WTC11 (cell line): ENCODE results near the gene BDKRB2. TPM values are rescaled to one million over a fixed set of nuclear protein-coding genes. Genes with fewer than 3 reads are reported as not detected.

Experiments used
- ATAC-seq: fragments of 200-7000 bp; cut with Tn5 transposase; 2 replicates; pipeline ENCODE4 v1.10.0; 2021; ENCODE audit warnings: mild to moderate bottlenecking, moderate library complexity
- CTCF ChIA-PET: fragments of 300-600 bp; sonication (Branson Sonifier 250); formaldehyde crosslinking; loops from one replicate; lab custom pipeline; 2021; ENCODE audit warnings: antibody characterized with exemption; lab: Charles Lee
- POLR2A ChIA-PET: fragments of 350-600 bp; sonication (Branson Sonifier 250); formaldehyde crosslinking; loops from one replicate; lab custom pipeline; 2021; ENCODE audit warnings: antibody characterized with exemption; lab: Charles Lee
- DNase-seq: peaks from one replicate; pipeline ENCODE4 v3.0.0; 2021; ENCODE audit warnings: low spot score
- H3K27ac Mint-ChIP-seq: 2 replicates; pipeline ENCODE4 v1.8.0; 2021; ENCODE audit warnings: mixed read lengths
- H3K27me3 Mint-ChIP-seq: 2 replicates; pipeline ENCODE4 v1.8.0; 2021; ENCODE audit warnings: low read depth, mild to moderate bottlenecking, moderate library complexity, mixed read lengths
- H3K36me3 Mint-ChIP-seq: 2 replicates; pipeline ENCODE4 v1.8.0; 2021; ENCODE audit warnings: mixed read lengths
- H3K4me1 Mint-ChIP-seq: 2 replicates; pipeline ENCODE4 v1.8.0; 2022; ENCODE audit warnings: mixed read lengths
- H3K4me3 Mint-ChIP-seq: 2 replicates; pipeline ENCODE4 v1.8.0; 2021; ENCODE audit warnings: mild to moderate bottlenecking, moderate library complexity, mixed read lengths
- H3K9me3 Mint-ChIP-seq: 2 replicates; pipeline ENCODE4 v1.8.0; 2021; ENCODE audit warnings: mixed read lengths
- AR ChIP-seq: fragments of 250-450 bp; sonication (Bioruptor Pico); IDR thresholded peaks from 2 replicates; pipeline ENCODE4 v1.9.0; 2021; ENCODE audit warnings: mild to moderate bottlenecking
- ATF3 ChIP-seq: sonication (generic); formaldehyde crosslinking; conservative IDR thresholded peaks from 2 replicates; pipeline ENCODE4 v1.8.1; 2022; ENCODE audit warnings: mild to moderate bottlenecking, missing genetic modification reagents
- CREB1 ChIP-seq: sonication (generic); formaldehyde crosslinking; IDR thresholded peaks from 2 replicates; pipeline ENCODE4 v1.8.0; 2023; ENCODE audit warnings: mild to moderate bottlenecking, missing genetic modification reagents
- CREM ChIP-seq: sonication (generic); formaldehyde crosslinking; IDR thresholded peaks from 2 replicates; pipeline ENCODE4 v1.8.1; 2022; ENCODE audit warnings: mild to moderate bottlenecking, missing genetic modification reagents, moderate library complexity
- ELF4 ChIP-seq: sonication (generic); formaldehyde crosslinking; IDR thresholded peaks from 2 replicates; pipeline ENCODE4 v1.8.1; 2022; ENCODE audit warnings: low read depth, mild to moderate bottlenecking, moderate library complexity, missing genetic modification reagents
- EMX1 ChIP-seq: fragments of 250-450 bp; sonication (Bioruptor Pico); IDR thresholded peaks from 2 replicates; pipeline ENCODE4 v1.8.0; 2021; ENCODE audit warnings: mild to moderate bottlenecking
- ESRRA ChIP-seq: sonication (generic); formaldehyde crosslinking; IDR thresholded peaks from 2 replicates; pipeline ENCODE4 v1.8.1; 2022; ENCODE audit warnings: mild to moderate bottlenecking, missing genetic modification reagents, borderline replicate concordance
- IRF2 ChIP-seq: sonication (generic); formaldehyde crosslinking; IDR thresholded peaks from 2 replicates; pipeline ENCODE4 v1.8.0; 2022; ENCODE audit warnings: low read depth, missing genetic modification reagents, borderline replicate concordance
- NFE2L1 ChIP-seq: sonication (generic); formaldehyde crosslinking; IDR thresholded peaks from 2 replicates; pipeline ENCODE4 v1.8.1; 2023; ENCODE audit warnings: missing genetic modification reagents
- NR2C2 ChIP-seq: sonication (generic); formaldehyde crosslinking; IDR thresholded peaks from 2 replicates; pipeline ENCODE4 v1.8.0; 2022; ENCODE audit warnings: mild to moderate bottlenecking, missing genetic modification reagents
- PRRX2 ChIP-seq: fragments of 250-450 bp; sonication (Bioruptor Pico); IDR thresholded peaks from 2 replicates; pipeline ENCODE4 v1.8.0; 2021; ENCODE audit warnings: mild to moderate bottlenecking
- SMAD3 ChIP-seq: sonication (generic); formaldehyde crosslinking; IDR thresholded peaks from 2 replicates; pipeline ENCODE4 v1.8.0; 2022; ENCODE audit warnings: missing genetic modification reagents, mild to moderate bottlenecking, borderline replicate concordance
- SMAD4 ChIP-seq: sonication (generic); formaldehyde crosslinking; IDR thresholded peaks from 2 replicates; pipeline ENCODE4 v1.8.0; 2022; ENCODE audit warnings: mild to moderate bottlenecking, missing genetic modification reagents
- TCF7 ChIP-seq: sonication (generic); formaldehyde crosslinking; IDR thresholded peaks from 2 replicates; pipeline ENCODE4 v1.8.0; 2022; ENCODE audit warnings: mild to moderate bottlenecking, low read depth, missing genetic modification reagents, moderate library complexity
- TEAD4 ChIP-seq: sonication (generic); formaldehyde crosslinking; IDR thresholded peaks from 2 replicates; pipeline ENCODE4 v1.8.0; 2022; ENCODE audit warnings: mild to moderate bottlenecking, missing genetic modification reagents
- ZBTB21 ChIP-seq: sonication (generic); formaldehyde crosslinking; IDR thresholded peaks from 2 replicates; pipeline ENCODE4 v1.8.1; 2023; ENCODE audit warnings: mild to moderate bottlenecking, missing genetic modification reagents, borderline replicate concordance
- ZMAT4 ChIP-seq: fragments of 250-450 bp; sonication (Bioruptor Pico); IDR thresholded peaks from 2 replicates; pipeline ENCODE4 v1.9.0; 2021; ENCODE audit warnings: mild to moderate bottlenecking
- ZNF138 ChIP-seq: sonication (generic); formaldehyde crosslinking; conservative IDR thresholded peaks from 2 replicates; pipeline ENCODE4 v1.8.1; 2022; ENCODE audit warnings: mild to moderate bottlenecking, moderate library complexity, missing genetic modification reagents
- ZNF232 ChIP-seq: sonication (generic); formaldehyde crosslinking; IDR thresholded peaks from 2 replicates; pipeline ENCODE4 v1.8.0; 2022; ENCODE audit warnings: mild to moderate bottlenecking, missing genetic modification reagents
- ZNF317 ChIP-seq: sonication (generic); formaldehyde crosslinking; IDR thresholded peaks from 2 replicates; pipeline ENCODE4 v1.8.1; 2023; ENCODE audit warnings: low read depth, mild to moderate bottlenecking, moderate library complexity, missing genetic modification reagents, borderline replicate concordance
- ZNF512 ChIP-seq: sonication (generic); formaldehyde crosslinking; IDR thresholded peaks from 2 replicates; pipeline ENCODE4 v1.8.1; 2022; ENCODE audit warnings: missing genetic modification reagents, borderline replicate concordance
- total RNA-seq: library from RNA; stranded (reverse); gene quantifications from 3 replicates; pipeline ENCODE4 v1.2.3, GENCODE V29; 2021
- TF ChIP-seq, protein P1 (sequence below): sonication (generic); formaldehyde crosslinking; IDR thresholded peaks from 2 replicates; pipeline ENCODE4 v1.8.1; 2023; ENCODE audit warnings: mild to moderate bottlenecking, missing genetic modification reagents
- TF ChIP-seq, protein P2 (sequence below): sonication (generic); formaldehyde crosslinking; conservative IDR thresholded peaks from 2 replicates; pipeline ENCODE4 v1.8.1; 2023; ENCODE audit warnings: mild to moderate bottlenecking, low read depth, missing genetic modification reagents, moderate library complexity
- TF ChIP-seq, protein P3 (sequence below): sonication (generic); formaldehyde crosslinking; IDR thresholded peaks from 2 replicates; pipeline ENCODE4 v1.8.1; 2023; ENCODE audit warnings: mild to moderate bottlenecking, missing genetic modification reagents, moderate library complexity
- TF ChIP-seq, protein P4 (sequence below): sonication (generic); formaldehyde crosslinking; IDR thresholded peaks from 2 replicates; pipeline ENCODE4 v1.8.1; 2022; ENCODE audit warnings: low read depth, mild to moderate bottlenecking, moderate library complexity, missing genetic modification reagents, borderline replicate concordance

Gene BDKRB2
- total RNA-seq, 1 experiment from 2014 or later: 0.17 TPM

DNA sequence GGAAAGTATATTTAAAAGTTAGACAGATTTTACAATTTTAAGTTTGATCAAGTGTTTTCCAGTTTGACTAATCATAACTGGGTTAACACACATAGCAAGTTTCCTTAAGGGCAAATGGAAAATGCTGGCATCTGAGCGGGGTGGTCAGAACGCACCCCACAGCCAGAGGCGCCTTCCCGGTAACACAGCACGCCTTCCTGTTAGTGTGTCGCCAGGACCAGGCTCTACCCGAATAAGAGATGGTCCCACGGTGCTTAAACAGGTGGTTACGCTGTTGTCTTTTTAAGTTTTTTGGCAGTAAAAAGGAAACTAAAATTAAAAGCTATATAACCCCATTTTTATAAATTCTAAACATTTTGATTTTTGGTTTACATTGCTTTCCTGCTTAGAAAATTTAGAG lies 79.4 kb downstream of the BDKRB2 start:
- POLR2A ChIA-PET: no interaction called here
- ATAC-seq: no peak
- no peak overlapping the region for H3K4me3 Mint-ChIP-seq
- H3K36me3 Mint-ChIP-seq: peaks cover 2% of the 10 kb centered on the region; the same call in 1 of the 2 replicates
- no peak overlapping the region for H3K27ac Mint-ChIP-seq
- no peaks in the 10 kb centered on the region for H3K27me3 Mint-ChIP-seq
- CTCF ChIA-PET: interaction anchor here (1.2 kb wide), 1 partner anchor 186 kb away, joined by 3 read pairs; no protein-coding TSS in a partner anchor
- TF ChIP-seq NFE2L1 (CRISPR knock-in tag): no peak
- no peak for TF ChIP-seq ESRRA (CRISPR knock-in tag)
- TF ChIP-seq ZNF232: no peak
- TF ChIP-seq, protein P1, sequence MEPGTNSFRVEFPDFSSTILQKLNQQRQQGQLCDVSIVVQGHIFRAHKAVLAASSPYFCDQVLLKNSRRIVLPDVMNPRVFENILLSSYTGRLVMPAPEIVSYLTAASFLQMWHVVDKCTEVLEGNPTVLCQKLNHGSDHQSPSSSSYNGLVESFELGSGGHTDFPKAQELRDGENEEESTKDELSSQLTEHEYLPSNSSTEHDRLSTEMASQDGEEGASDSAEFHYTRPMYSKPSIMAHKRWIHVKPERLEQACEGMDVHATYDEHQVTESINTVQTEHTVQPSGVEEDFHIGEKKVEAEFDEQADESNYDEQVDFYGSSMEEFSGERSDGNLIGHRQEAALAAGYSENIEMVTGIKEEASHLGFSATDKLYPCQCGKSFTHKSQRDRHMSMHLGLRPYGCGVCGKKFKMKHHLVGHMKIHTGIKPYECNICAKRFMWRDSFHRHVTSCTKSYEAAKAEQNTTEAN: no peak
- no peak for TF ChIP-seq AR (CRISPR knock-in tag)
- TF ChIP-seq CREM (CRISPR knock-in tag): no peak
- no peak for TF ChIP-seq CREB1 (CRISPR knock-in tag)
- no peak for TF ChIP-seq SMAD4 (CRISPR knock-in tag)
- TF ChIP-seq, protein P2, sequence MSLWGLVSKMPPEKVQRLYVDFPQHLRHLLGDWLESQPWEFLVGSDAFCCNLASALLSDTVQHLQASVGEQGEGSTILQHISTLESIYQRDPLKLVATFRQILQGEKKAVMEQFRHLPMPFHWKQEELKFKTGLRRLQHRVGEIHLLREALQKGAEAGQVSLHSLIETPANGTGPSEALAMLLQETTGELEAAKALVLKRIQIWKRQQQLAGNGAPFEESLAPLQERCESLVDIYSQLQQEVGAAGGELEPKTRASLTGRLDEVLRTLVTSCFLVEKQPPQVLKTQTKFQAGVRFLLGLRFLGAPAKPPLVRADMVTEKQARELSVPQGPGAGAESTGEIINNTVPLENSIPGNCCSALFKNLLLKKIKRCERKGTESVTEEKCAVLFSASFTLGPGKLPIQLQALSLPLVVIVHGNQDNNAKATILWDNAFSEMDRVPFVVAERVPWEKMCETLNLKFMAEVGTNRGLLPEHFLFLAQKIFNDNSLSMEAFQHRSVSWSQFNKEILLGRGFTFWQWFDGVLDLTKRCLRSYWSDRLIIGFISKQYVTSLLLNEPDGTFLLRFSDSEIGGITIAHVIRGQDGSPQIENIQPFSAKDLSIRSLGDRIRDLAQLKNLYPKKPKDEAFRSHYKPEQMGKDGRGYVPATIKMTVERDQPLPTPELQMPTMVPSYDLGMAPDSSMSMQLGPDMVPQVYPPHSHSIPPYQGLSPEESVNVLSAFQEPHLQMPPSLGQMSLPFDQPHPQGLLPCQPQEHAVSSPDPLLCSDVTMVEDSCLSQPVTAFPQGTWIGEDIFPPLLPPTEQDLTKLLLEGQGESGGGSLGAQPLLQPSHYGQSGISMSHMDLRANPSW (CRISPR knock-in tag): no peak
- no peak for TF ChIP-seq ZBTB21 (CRISPR knock-in tag)
- TF ChIP-seq SMAD3 (CRISPR knock-in tag): no peak
- TF ChIP-seq, all 79 proteins: peak for 0
- Mint-ChIP-seq H3K9me3 (no peaks in the 10 kb centered on the region), H3K4me1 (no peaks in the 10 kb centered on the region)
- no peak for DNase-seq

DNA sequence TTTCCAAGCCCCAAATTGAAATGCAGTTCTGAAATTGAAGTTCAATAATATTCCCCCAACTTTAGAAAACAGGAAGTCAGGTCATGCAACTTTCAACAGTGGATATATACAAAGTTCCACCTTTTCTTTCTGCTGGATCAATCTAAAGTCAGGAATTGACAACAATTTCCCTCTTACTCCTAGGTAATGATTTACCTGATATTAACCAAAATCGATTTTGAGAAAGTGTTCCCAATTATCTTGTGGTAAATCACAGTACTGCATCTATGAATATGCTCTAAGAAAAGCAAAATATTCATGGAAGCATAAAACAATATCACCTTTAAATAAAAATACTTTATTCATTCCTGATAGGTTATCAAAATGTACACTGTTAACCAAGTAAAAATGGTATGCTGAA lies 79.8 kb downstream of the BDKRB2 start:
- Mint-ChIP-seq H3K4me3 (no peak overlapping the region), H3K27ac (no peak overlapping the region), H3K27me3 (no peaks in the 10 kb centered on the region), H3K36me3 (peaks cover 4% of the 10 kb centered on the region), H3K4me1 (no peaks in the 10 kb centered on the region), H3K9me3 (no peaks in the 10 kb centered on the region)
- DNase-seq: no peak
- ChIA-PET POLR2A (no interaction called here), CTCF (interaction anchor here (1.2 kb wide), 1 partner anchor 186 kb away, joined by 3 read pairs; no protein-coding TSS in a partner anchor)
- no peak for ATAC-seq
- no peak for TF ChIP-seq IRF2 (CRISPR knock-in tag)
- TF ChIP-seq ATF3 (CRISPR knock-in tag): no peak
- TF ChIP-seq, protein P3, sequence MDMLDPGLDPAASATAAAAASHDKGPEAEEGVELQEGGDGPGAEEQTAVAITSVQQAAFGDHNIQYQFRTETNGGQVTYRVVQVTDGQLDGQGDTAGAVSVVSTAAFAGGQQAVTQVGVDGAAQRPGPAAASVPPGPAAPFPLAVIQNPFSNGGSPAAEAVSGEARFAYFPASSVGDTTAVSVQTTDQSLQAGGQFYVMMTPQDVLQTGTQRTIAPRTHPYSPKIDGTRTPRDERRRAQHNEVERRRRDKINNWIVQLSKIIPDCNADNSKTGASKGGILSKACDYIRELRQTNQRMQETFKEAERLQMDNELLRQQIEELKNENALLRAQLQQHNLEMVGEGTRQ (CRISPR knock-in tag): no peak
- TF ChIP-seq ELF4 (CRISPR knock-in tag): no peak
- TF ChIP-seq ZNF512 (CRISPR knock-in tag): no peak
- no peak for TF ChIP-seq PRRX2
- no peak for TF ChIP-seq TCF7
- no peak for TF ChIP-seq ZNF138 (CRISPR knock-in tag)
- TF ChIP-seq, protein P4, sequence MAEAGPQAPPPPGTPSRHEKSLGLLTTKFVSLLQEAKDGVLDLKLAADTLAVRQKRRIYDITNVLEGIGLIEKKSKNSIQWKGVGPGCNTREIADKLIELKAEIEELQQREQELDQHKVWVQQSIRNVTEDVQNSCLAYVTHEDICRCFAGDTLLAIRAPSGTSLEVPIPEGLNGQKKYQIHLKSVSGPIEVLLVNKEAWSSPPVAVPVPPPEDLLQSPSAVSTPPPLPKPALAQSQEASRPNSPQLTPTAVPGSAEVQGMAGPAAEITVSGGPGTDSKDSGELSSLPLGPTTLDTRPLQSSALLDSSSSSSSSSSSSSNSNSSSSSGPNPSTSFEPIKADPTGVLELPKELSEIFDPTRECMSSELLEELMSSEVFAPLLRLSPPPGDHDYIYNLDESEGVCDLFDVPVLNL: no peak
- TF ChIP-seq TEAD4 (CRISPR knock-in tag): no peak
- TF ChIP-seq ZMAT4 (CRISPR knock-in tag): no peak
- no peak for TF ChIP-seq SMAD3 (CRISPR knock-in tag)
- TF ChIP-seq EMX1 (CRISPR knock-in tag): no peak
- no peak for TF ChIP-seq ZNF317 (CRISPR knock-in tag)
- no peak for TF ChIP-seq NR2C2
